ENCODE data around the gene GRIP1. TPM values are rescaled to one million over a fixed set of nuclear protein-coding genes. Genes with fewer than 3 reads are reported as not detected.
A peak's percentile ranks its signal among the peaks of the same experiment; 100 is the strongest.

Gene GRIP1
- total and polyA plus RNA-seq, 12 donors: 0.12 to 7.3 (median 1.9) TPM

DNA sequence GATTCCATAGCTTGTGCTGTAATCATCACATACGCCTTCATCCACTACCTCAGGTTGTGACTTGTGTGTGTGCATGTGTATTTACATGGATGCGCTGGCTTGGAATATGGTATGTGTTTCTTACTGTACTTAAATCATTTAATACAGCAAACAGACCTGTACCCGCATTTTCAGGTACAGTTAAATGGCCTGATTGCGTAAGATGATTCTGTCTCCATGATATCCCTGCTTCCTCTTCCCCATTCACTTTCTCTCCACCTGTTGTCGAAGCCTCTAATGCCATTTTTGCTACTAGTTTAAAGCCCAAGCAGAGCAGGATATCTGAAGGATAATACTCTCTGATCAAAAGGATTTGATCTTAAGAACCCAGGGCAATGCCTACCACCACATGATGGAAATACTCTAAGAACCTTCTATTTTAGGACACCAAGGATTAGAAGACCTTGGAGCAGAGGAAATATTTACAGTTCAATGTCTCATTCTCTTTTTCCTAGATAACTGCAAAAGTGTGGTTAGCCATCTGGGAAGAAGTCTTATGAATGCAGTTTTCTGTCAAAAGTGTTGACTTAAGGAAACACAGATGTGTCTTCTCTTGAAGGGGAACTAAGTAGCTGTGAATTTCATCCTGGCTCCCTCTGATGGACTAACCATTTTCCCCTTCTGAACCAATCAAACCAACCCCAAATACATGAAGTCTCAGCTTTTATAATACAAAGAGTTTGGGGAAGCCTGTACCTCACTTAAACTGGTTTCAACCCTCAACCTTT, 297.9 kb downstream of the GRIP1 start:
- intact Hi-C loops (cut with DNase I): no loop called here
- Histone ChIP-seq H3K36me3 (no peaks in the 10 kb centered on the region), H3K9me3 (no peaks in the 10 kb centered on the region), H3K27ac (no peak overlapping the region), H3K27me3 (no peaks in the 10 kb centered on the region), H3K4me1 (peaks cover 0 to 10% (median 0%) of the 10 kb centered on the region in 9 donors), H3K4me3 (no peak overlapping the region)
- peak in 2 of 8 donors; percentile 35 to 47 for ATAC-seq
- no peak for TF ChIP-seq CTCF (IDR thresholded peaks at IDR 0.05)
- no peak for DNase-seq
- 90 to 91% methylated on average over 5 of the region's 5 CpGs for WGBS, 2 donors

GRCh38 chr12:66379616-66380015, 299.3 kb downstream of the GRIP1 start:
- intact Hi-C loops (cut with DNase I): no loop called here
- H3K4me3 ChIP-seq: no peak overlapping the region
- ATAC-seq: no peak
- no peak for DNase-seq
- no peaks in the 10 kb centered on the region for H3K36me3 ChIP-seq
- no peaks in the 10 kb centered on the region for H3K9me3 ChIP-seq
- 88 to 94% methylated on average over 6 of the region's 6 CpGs for WGBS, 2 donors
- H3K4me1 ChIP-seq: peaks cover 0 to 10% (median 0%) of the 10 kb centered on the region in 9 donors
- H3K27me3 ChIP-seq: no peaks in the 10 kb centered on the region
- no peak for TF ChIP-seq CTCF (IDR thresholded peaks at IDR 0.05)
- H3K27ac ChIP-seq: no peak overlapping the region

DNA sequence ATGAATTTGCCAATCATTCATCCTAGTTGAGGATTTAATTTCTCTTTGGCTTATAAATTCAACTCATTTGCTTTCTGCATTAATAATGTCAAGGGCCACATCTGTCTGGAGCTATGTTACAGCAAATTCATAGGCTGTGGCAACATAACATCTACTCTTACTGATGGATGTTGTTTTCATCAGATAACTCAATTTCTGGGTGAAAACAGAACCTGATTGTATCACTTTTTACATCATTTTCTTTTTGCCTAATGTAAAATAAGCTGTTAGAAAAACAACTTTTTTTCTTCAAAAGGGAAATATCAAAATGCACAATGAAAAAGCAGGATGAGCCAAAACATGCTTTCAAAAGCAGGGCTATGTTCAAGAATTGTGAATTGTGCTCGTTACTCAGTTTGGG, 303.3 kb downstream of the GRIP1 start:
- H3K36me3 ChIP-seq: no peaks in the 10 kb centered on the region
- WGBS, 2 donors: 84 to 92% methylated on average over 1 of the region's 1 CpG
- H3K4me1 ChIP-seq: peaks cover 0 to 6% (median 0%) of the 10 kb centered on the region in 9 donors
- H3K27ac ChIP-seq: no peak overlapping the region
- intact Hi-C loops (cut with DNase I): no loop called here
- H3K27me3 ChIP-seq: no peaks in the 10 kb centered on the region
- H3K4me3 ChIP-seq: no peak overlapping the region
- ATAC-seq (no peak), DNase-seq (no peak)
- H3K9me3 ChIP-seq: no peaks in the 10 kb centered on the region
- TF ChIP-seq CTCF (IDR thresholded peaks at IDR 0.05): no peak

GRCh38 chr12:66371982-66372381, 306.9 kb downstream of the GRIP1 start:
- Histone ChIP-seq H3K9me3 (no peaks in the 10 kb centered on the region), H3K27ac (no peak overlapping the region), H3K36me3 (no peaks in the 10 kb centered on the region), H3K4me1 (no peaks in the 10 kb centered on the region), H3K27me3 (no peaks in the 10 kb centered on the region), H3K4me3 (no peak overlapping the region)
- 76 to 79% methylated on average over 2 of the region's 2 CpGs for WGBS, 2 donors
- intact Hi-C loops (cut with DNase I): no loop called here
- no peak for TF ChIP-seq CTCF (IDR thresholded peaks at IDR 0.05)
- ATAC-seq: no peak
- DNase-seq: no peak
